SK-N-SH treated with all-trans-retinoic acid at 6 μM for 48 hours (cell line): ENCODE results near the gene MAP7D1.

Source experiments
- ATAC-seq: fragments of 200-7000 bp; cut with Tn5 transposase; 3 replicates; pipeline ENCODE4 v1.9.1; 2020; ENCODE audit warnings: mild to moderate bottlenecking, moderate library complexity
- ARNTL ChIP-seq: fragments of 450-650 bp; formaldehyde crosslinking; IDR thresholded peaks from 2 replicates; pipeline ENCODE4 v1.5.0; 2020; ENCODE audit warnings: low read depth, mild to moderate bottlenecking, moderate library complexity, borderline replicate concordance
- BACH2 ChIP-seq: fragments of 250-450 bp; sonication (Bioruptor Pico); IDR thresholded peaks from 2 replicates; pipeline ENCODE4 v1.9.0; 2021; ENCODE audit warnings: mild to moderate bottlenecking, borderline replicate concordance
- CSDC2 ChIP-seq: fragments of 250-450 bp; sonication (Bioruptor Pico); IDR thresholded peaks from 2 replicates; pipeline ENCODE4 v1.5.0; 2020; ENCODE audit warnings: mild to moderate bottlenecking, moderate library complexity
- ESRRG ChIP-seq: fragments of 250-450 bp; sonication (Bioruptor Pico); IDR thresholded peaks from 2 replicates; pipeline ENCODE4 v1.6.1; 2021; ENCODE audit warnings: mild to moderate bottlenecking
- GLIS3 ChIP-seq: fragments of 250-450 bp; sonication (Bioruptor Pico); IDR thresholded peaks from 2 replicates; pipeline ENCODE4 v1.5.0; 2020; ENCODE audit warnings: mild to moderate bottlenecking, moderate library complexity
- ISL1 ChIP-seq: fragments of 250-450 bp; sonication (Bioruptor Pico); IDR thresholded peaks from 2 replicates; pipeline ENCODE4 v2.1.2; 2022; ENCODE audit warnings: mild to moderate bottlenecking, moderate library complexity
- OSR1 ChIP-seq: fragments of 250-450 bp; sonication (Bioruptor Pico); IDR thresholded peaks from 2 replicates; pipeline ENCODE4 v1.8.0; 2022; ENCODE audit warnings: moderate library complexity, mild to moderate bottlenecking, inconsistent platforms
- PPARA ChIP-seq: fragments of 250-450 bp; sonication (Bioruptor Pico); IDR thresholded peaks from 2 replicates; pipeline ENCODE4 v1.5.0; 2020; ENCODE audit warnings: mild to moderate bottlenecking, borderline replicate concordance
- RARB ChIP-seq: fragments of 250-450 bp; sonication (Bioruptor Pico); IDR thresholded peaks from 2 replicates; pipeline ENCODE4 v1.8.0; 2021; ENCODE audit warnings: mild to moderate bottlenecking, moderate library complexity
- SNAI2 ChIP-seq: fragments of 250-450 bp; sonication (Bioruptor Pico); IDR thresholded peaks from 2 replicates; pipeline ENCODE4 v1.5.0; 2020; ENCODE audit warnings: mild to moderate bottlenecking, moderate library complexity
- TCF4 ChIP-seq: fragments of 250-450 bp; sonication (Bioruptor Pico); IDR thresholded peaks from 2 replicates; pipeline ENCODE4 v1.8.0; 2021; ENCODE audit warnings: mild to moderate bottlenecking, moderate library complexity, borderline replicate concordance
- TOX ChIP-seq: fragments of 250-450 bp; sonication (Bioruptor Pico); IDR thresholded peaks from 2 replicates; pipeline ENCODE4 v1.8.0; 2021; ENCODE audit warnings: mild to moderate bottlenecking, moderate library complexity, borderline replicate concordance
- ZC3H10 ChIP-seq: fragments of 250-450 bp; sonication (Bioruptor Pico); IDR thresholded peaks from 2 replicates; pipeline ENCODE4 v1.5.1; 2021; ENCODE audit warnings: mild to moderate bottlenecking, moderate library complexity
- ZFP3 ChIP-seq: fragments of 250-450 bp; sonication (Bioruptor Pico); IDR thresholded peaks from 2 replicates; pipeline ENCODE4 v1.5.0; 2020; ENCODE audit warnings: mild to moderate bottlenecking, moderate library complexity
- ZFP30 ChIP-seq: fragments of 450-650 bp; formaldehyde crosslinking; IDR thresholded peaks from 2 replicates; pipeline ENCODE4 v1.5.0; 2022; ENCODE audit warnings: mild to moderate bottlenecking, moderate library complexity
- ZNF565 ChIP-seq: fragments of 450-650 bp; formaldehyde crosslinking; conservative IDR thresholded peaks from 2 replicates; pipeline ENCODE4 v1.5.0; 2020; ENCODE audit warnings: low read depth, mild to moderate bottlenecking, moderate library complexity
- ZNF70 ChIP-seq: fragments of 450-650 bp; formaldehyde crosslinking; IDR thresholded peaks from 2 replicates; pipeline ENCODE4 v1.5.0; 2020; ENCODE audit warnings: mild to moderate bottlenecking, moderate library complexity
- ZNF8 ChIP-seq: fragments of 450-650 bp; formaldehyde crosslinking; IDR thresholded peaks from 2 replicates; pipeline ENCODE4 v1.5.0; 2020; ENCODE audit warnings: mild to moderate bottlenecking, moderate library complexity
- TF ChIP-seq, protein P1 (sequence below): fragments of 250-450 bp; sonication (Bioruptor Pico); IDR thresholded peaks from 2 replicates; pipeline ENCODE4 v1.8.0; 2021; ENCODE audit warnings: low read depth, mild to moderate bottlenecking, moderate library complexity, borderline replicate concordance
- TF ChIP-seq, protein P2 (sequence below): fragments of 250-450 bp; sonication (Bioruptor Pico); IDR thresholded peaks from 2 replicates; pipeline ENCODE4 v1.5.1; 2021; ENCODE audit warnings: mild to moderate bottlenecking, moderate library complexity
- TF ChIP-seq, protein P3 (sequence below): fragments of 250-450 bp; sonication (Bioruptor Pico); IDR thresholded peaks from 2 replicates; pipeline ENCODE4 v1.5.1; 2020; ENCODE audit warnings: low read depth, mild to moderate bottlenecking, moderate library complexity
- TF ChIP-seq, protein P4 (sequence below): fragments of 250-450 bp; sonication (Bioruptor Pico); IDR thresholded peaks from 2 replicates; pipeline ENCODE4 v1.8.0; 2020; ENCODE audit warnings: mild to moderate bottlenecking, moderate library complexity, borderline replicate concordance

MAP7D1 gene

DNA sequence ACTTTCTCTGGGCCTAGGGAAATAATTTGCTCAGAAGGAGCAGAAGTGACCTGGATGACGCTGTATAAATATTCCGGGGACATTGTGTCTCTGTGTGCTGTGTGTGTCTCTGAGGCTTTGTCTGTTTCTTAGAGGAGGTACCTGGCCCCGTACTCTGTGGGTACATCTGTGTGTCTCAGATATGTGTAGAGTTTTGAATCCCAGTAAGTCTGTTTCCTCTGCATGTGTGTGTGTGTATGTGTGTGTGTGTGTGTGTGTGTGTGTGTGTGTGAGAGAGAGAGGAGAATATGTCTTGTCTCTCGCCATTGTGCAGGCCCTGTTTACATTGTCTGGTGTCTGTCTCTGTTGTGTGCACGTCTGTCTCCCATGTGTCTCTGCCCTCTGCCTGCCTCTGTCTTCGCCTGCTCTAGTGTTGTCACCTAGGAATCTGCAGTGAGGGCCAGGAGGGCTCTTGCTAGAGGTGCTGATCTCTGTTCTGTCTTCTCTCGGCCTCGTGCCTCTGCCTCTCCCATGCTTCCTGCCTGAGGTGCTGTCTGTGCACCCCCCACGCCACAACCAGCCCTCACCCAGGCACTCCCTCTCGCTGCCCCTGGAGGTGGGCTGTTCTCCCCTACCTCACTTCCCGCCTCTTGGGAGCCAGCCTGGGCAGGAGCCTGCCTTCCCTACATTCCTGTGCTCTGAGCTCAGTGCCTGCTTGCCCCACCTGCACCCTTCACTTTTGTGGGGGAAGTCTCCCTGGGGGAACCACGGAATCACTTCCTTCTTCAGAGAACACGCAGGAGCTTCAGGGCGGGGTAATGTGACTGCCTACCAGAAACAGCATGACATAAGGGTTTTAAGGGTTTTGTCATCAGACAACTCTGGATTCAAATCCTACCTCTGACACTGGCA lies 5.9 kb downstream of the MAP7D1 start:
- no peak for ATAC-seq
- TF ChIP-seq CSDC2 (CRISPR knock-in tag) (no peak), GLIS3 (CRISPR knock-in tag) (no peak), ZNF8 (no peak), ESRRG (CRISPR knock-in tag) (no peak), RARB (no peak), PPARA (CRISPR knock-in tag) (no peak), TOX (CRISPR knock-in tag) (no peak), ARNTL (CRISPR knock-in tag) (no peak)
- TF ChIP-seq, protein P1, sequence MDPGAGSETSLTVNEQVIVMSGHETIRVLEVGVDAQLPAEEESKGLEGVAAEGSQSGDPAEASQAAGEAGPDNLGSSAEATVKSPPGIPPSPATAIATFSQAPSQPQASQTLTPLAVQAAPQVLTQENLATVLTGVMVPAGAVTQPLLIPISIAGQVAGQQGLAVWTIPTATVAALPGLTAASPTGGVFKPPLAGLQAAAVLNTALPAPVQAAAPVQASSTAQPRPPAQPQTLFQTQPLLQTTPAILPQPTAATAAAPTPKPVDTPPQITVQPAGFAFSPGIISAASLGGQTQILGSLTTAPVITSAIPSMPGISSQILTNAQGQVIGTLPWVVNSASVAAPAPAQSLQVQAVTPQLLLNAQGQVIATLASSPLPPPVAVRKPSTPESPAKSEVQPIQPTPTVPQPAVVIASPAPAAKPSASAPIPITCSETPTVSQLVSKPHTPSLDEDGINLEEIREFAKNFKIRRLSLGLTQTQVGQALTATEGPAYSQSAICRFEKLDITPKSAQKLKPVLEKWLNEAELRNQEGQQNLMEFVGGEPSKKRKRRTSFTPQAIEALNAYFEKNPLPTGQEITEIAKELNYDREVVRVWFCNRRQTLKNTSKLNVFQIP (CRISPR knock-in tag): no peak
- TF ChIP-seq, all 23 proteins: peak for 0

DNA sequence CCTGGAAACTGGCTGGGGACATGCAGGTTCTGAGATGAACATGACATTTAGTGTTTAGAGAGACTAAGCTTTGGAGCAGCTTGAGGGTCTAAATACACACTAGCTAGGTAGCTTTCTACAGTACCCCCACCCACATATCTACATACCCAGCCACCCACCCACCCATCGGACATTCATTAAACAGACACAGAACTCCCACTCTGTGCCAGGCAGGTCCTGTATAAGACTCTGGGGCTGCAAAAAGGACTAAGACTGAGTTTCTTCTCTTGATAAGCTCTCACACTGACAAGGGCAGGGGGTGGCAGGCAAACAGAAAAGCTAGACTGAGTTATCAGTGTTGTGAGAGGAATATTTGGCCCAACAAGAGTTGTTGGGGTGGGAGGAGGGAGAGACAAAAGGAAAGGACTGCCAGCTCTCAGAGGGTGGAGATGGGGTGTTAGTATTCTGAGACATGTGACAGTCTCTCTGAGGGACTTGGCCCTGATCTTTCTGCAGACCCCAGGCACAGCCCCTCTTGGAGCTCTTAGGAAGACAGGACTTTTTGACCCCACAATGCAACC lies 6.8 kb downstream of the MAP7D1 start:
- ATAC-seq: no peak
- TF ChIP-seq, protein P2, sequence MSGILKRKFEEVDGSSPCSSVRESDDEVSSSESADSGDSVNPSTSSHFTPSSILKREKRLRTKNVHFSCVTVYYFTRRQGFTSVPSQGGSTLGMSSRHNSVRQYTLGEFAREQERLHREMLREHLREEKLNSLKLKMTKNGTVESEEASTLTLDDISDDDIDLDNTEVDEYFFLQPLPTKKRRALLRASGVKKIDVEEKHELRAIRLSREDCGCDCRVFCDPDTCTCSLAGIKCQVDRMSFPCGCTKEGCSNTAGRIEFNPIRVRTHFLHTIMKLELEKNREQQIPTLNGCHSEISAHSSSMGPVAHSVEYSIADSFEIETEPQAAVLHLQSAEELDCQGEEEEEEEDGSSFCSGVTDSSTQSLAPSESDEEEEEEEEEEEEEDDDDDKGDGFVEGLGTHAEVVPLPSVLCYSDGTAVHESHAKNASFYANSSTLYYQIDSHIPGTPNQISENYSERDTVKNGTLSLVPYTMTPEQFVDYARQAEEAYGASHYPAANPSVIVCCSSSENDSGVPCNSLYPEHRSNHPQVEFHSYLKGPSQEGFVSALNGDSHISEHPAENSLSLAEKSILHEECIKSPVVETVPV (CRISPR knock-in tag): no peak
- TF ChIP-seq ZC3H10 (CRISPR knock-in tag) (no peak), ARNTL (CRISPR knock-in tag) (no peak), TCF4 (CRISPR knock-in tag) (no peak), ZNF8 (no peak), GLIS3 (CRISPR knock-in tag) (no peak), OSR1 (no peak), PPARA (CRISPR knock-in tag) (no peak), SNAI2 (CRISPR knock-in tag) (no peak), ZNF565 (CRISPR knock-in tag) (no peak), BACH2 (CRISPR knock-in tag) (no peak), ZNF70 (no peak), RARB (no peak), TOX (CRISPR knock-in tag) (no peak), CSDC2 (CRISPR knock-in tag) (no peak)
- TF ChIP-seq, protein P3, sequence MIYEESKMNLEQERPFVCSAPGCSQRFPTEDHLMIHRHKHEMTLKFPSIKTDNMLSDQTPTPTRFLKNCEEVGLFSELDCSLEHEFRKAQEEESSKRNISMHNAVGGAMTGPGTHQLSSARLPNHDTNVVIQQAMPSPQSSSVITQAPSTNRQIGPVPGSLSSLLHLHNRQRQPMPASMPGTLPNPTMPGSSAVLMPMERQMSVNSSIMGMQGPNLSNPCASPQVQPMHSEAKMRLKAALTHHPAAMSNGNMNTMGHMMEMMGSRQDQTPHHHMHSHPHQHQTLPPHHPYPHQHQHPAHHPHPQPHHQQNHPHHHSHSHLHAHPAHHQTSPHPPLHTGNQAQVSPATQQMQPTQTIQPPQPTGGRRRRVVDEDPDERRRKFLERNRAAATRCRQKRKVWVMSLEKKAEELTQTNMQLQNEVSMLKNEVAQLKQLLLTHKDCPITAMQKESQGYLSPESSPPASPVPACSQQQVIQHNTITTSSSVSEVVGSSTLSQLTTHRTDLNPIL: no peak
- TF ChIP-seq, protein P1 (CRISPR knock-in tag): no peak
- TF ChIP-seq, protein P4, sequence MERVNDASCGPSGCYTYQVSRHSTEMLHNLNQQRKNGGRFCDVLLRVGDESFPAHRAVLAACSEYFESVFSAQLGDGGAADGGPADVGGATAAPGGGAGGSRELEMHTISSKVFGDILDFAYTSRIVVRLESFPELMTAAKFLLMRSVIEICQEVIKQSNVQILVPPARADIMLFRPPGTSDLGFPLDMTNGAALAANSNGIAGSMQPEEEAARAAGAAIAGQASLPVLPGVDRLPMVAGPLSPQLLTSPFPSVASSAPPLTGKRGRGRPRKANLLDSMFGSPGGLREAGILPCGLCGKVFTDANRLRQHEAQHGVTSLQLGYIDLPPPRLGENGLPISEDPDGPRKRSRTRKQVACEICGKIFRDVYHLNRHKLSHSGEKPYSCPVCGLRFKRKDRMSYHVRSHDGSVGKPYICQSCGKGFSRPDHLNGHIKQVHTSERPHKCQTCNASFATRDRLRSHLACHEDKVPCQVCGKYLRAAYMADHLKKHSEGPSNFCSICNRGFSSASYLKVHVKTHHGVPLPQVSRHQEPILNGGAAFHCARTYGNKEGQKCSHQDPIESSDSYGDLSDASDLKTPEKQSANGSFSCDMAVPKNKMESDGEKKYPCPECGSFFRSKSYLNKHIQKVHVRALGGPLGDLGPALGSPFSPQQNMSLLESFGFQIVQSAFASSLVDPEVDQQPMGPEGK (CRISPR knock-in tag): no peak

DNA sequence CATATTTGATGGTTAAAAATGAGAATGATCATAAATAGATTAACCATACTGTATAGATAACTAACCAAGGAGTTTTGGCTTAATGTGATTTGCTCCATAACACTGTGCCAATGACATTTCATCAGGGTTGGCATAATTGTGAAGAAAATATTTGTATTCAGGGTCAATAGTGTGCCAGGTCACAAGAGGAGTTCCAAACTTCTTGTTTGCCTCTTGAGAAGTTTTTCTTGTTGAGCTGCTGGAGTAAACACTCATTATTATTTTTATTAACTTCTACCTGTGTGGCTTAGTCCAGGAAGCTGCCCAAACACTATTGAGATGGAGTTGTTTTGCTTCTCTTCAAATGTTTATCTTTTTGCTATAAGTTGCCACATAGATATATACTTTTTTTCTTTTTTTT lies 7.5 kb downstream of the MAP7D1 start:
- TF ChIP-seq TCF4 (CRISPR knock-in tag) (no peak), SNAI2 (CRISPR knock-in tag) (no peak), ZFP3 (no peak), ISL1 (CRISPR knock-in tag) (no peak), ZC3H10 (CRISPR knock-in tag) (no peak), TOX (CRISPR knock-in tag) (no peak), ZFP30 (no peak), ZNF70 (no peak)
- TF ChIP-seq, protein P4 (CRISPR knock-in tag): no peak
- TF ChIP-seq, protein P3: no peak
- no peak for ATAC-seq
